Measurements from ENCODE around the gene BACH2.
"Not testable (repeated sequence)": the region's sequence is repeated elsewhere in the genome, so short reads cannot be mapped to it uniquely, and the experiment has no call there.

BACH2 gene

GRCh38 chr6:90301816-90302215, 5.2 kb upstream of the BACH2 start:
- DNase-seq, result no peak

DNA sequence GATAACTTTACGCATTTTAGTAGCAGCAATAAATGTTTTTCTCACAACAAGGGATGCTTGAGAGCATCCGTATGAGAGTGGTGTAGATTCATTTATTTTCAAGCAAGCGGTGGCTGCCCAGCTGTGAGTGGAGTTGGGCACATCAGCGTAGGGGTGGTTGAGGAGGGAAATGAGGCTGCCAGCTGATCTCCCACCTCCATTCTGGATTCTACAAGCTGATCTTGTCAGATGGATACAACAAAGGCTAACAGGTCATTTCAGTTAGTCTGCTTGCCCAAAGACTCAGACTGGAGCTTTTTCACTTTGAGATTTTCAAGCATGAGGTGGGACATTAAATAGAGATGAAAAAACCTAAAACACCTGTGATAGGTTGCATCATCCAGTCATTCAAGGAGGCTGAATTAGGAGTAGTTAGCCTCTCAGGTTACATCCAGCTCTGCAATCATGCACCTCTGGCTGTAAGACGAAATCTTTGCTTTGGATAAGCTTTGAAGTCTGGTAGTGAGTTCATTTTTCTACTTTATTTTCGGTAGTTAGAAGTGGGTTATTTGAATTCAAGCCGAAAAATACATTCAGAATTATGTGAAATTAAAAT, 1.9 kb upstream of the BACH2 start:
- no peak for DNase-seq

GRCh38 chr6:90297867-90298381, 1.3 kb upstream of the BACH2 start:
- no peak for DNase-seq

DNA sequence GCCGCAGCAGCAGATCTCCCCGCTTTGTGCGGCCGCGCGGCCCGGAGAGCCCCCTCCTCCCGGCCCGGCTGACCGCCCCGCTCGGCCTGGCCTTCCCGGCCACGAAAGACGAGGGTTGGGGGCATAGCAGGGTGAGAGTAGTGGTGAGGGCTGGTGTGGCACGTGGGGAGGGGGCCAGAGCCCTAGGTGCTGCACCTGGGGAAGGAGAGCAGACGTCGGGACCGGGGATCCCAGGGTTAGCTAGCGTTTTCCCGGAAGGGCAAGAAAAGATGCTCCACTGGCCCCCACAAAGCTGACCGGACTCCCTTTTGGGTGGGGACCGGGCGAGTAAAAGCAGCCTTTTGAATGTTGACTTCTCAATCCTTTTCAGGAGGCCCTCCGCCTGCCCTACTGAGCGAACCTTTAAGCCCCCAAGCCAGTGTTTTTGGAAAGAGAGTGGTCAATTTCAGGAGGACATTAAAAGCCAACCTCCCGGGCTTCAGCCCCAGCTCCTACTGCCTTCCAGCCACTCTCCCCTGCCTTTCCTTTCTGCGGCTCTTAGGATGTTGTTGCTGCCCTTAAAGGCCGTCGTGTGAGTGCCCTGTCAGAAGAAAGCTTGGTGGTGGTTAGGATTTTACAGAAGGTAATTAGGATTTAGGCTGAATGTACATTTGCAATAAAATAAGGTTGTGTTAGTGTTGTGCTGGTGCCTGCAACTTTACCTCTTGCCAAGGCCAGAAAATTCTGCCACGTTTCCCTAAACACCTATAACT, 648 bp upstream of the BACH2 start:
- no peak for DNase-seq

DNA sequence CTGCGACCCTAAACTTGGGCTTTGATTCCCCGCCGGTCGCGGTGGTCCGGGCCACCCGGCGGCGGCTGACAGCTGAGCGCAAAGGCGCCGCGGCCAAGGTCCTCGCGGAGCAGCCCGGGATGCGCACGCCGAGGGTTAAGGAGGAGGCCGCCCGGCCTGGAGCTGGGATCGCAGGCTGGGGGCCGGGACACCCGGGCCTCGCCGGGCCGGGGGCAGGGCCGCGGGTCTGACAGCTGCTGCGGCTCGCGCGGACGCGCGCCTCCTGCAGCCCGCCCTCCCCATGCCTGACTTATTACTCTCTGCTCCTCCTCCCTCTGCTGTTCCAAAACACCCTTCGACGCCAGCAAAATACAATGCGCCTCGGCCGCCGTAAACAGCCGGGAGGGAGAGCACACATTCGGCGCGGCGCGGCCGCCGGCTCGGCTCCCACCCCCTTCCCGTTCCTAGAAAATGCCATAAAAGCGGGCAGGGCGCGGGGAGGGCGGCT, 746 bp downstream of the BACH2 start:
- peak; percentile 74 for DNase-seq

DNA sequence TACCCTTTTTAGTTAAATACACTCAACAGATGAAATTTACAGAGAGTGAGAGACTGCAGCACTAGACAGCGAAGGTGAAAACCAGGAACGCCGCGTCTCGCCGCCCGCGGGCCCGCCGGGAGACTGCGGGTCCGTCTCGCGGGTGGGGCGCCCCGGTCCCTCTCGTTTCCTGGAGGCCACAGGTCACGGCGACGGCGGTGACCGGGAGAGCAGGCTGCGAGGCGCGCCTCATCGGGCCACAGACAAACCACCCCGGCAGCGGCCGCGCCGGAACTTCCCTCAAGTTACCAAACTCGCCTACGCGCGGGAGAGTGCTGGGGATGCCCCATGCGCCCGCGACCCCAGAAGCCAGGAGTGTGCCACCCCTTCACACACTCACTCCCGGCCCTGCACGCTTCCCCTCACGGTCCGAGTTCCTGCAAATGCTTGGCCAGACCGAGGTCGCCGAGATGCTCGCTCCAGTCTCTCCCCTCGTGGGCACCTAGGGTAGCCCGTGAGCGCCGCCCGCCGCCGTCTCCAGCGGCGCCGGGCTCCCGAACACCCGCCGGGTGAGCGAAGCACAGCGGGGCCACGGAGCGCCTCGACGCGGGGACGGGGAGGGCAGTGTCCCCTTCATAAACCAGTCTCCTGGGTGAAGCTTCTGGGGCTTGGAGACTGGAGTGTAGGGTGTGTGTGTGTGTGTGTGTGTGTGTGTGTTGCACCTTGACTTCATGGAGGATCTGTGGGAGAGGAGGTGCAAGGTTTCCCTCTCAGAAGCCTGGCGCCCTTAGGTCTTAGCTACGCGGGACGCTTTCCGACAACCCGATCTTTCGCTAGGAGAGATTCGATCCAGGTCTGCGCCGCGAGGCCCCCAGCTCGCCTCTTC, 1.4 kb downstream of the BACH2 start:
- DNase-seq, result peak; percentile 61

- peak; percentile 47 for DNase-seq
These were observed 2.0 kb downstream of the BACH2 start for GRCh38 chr6:90294614-90294988.

- DNase-seq, result no peak
These were observed 2.6 kb downstream of the BACH2 start for GRCh38 chr6:90294008-90294511.

DNA sequence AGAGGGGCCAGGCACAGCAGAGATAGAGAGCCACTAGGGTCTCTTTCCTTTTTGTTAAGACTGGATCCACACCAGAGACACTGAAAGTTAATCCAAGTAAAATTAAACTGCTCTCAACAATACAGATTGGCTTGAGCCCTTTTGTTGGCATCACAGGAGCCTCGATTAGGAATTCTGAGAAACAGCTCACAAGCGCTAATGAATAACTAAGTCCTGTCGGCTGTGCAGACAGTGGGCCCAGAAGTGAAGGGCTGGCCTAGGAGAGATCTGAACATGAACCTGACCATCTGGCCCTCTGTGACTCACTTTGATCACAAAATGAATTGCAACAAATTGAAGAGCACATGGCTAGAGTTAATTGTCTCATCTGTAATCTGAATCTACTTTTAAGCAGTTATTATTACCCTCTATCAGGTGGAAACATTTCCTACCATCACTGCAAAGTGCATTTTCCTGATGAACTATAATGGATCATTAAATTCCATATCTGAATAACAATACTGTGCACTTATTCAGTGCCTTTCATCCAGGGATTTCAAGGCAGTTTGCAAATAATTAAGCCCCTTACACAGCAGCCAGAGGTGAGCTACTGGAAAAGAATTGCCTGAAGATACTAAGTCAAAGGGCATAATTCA, 3.2 kb downstream of the BACH2 start:
- no peak for DNase-seq

DNA sequence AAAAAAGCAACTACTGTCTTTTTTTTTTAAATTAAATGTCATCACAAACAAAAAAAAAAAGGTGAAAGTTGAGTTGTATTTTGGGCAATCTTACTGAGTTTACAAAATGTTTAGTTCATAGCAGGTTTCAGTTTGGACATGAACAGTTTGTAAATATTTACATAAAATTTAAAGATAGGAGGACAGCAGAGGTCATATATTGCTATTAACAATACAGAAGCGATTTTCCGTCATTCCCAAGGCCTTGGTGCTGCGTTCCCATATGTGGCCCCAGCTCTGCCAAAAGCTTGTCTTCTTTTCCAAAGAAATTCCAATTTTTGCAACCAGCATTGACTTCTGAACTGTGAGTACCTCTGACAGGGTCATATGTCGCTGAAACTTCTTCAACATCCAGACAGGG, 5.1 kb downstream of the BACH2 start:
- no peak for DNase-seq

- DNase-seq, result no peak
These were observed 5.7 kb downstream of the BACH2 start for GRCh38 chr6:90290811-90291420.

DNA sequence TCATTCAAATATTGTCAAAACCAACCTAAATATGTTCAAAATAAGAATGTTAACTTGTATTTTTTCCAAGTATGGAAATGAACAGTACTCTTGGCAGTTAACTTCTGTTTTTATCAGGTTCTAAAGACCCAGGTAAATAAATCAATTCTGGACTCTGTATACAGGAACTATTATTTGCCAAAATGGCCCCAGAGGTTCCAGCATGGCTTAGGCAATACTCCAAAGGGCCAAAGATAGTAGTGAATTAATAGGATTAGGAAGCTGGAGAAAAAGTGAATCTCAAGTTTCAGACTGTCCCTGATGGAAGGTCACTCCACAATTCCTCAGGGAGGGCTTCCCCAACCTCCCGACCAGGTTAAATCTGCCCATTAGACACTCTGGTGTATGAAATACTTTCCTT, 6.7 kb downstream of the BACH2 start:
- no peak for DNase-seq

- DNase-seq, result no peak
These were observed 8.2 kb downstream of the BACH2 start for GRCh38 chr6:90288404-90288803.

GRCh38 chr6:90286884-90287488, 9.7 kb downstream of the BACH2 start:
- peak; percentile 18 for DNase-seq

DNA sequence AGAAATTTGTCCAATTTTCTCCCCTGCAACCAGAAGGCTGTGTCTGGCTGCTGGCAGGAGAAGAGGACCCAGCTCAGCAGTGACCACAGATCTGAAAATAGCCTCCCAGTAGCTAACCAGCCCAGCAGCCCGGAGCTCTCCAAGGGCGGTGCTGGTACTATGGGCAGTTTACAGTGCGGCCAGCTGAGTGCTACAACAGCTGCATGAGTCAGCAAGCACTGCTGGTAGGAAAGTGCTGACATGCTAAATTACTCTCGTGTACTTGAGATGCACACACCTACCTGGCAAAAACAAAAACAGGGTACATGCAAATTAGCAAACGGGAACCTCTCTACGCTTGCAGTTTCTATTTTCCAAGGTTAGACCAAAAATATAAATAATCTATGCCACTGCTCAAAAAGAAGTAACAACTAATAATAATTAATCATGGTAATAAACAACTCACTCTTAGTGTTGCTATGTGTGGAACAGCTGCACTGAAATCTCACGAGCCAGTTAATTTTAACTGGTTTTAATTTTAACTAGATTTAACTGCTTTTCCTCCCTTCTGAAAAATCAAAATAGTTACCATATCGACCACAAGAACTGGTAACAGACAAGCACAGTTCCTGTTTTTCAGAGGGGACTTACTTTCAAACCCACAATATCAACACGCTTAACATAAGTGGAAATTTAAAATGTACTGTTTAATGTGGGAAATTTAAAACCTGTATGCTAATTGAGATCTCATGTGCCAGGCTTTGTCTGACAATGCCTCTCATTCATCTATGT, 10.8 kb downstream of the BACH2 start:
- DNase-seq, result peak; percentile 70

DNA sequence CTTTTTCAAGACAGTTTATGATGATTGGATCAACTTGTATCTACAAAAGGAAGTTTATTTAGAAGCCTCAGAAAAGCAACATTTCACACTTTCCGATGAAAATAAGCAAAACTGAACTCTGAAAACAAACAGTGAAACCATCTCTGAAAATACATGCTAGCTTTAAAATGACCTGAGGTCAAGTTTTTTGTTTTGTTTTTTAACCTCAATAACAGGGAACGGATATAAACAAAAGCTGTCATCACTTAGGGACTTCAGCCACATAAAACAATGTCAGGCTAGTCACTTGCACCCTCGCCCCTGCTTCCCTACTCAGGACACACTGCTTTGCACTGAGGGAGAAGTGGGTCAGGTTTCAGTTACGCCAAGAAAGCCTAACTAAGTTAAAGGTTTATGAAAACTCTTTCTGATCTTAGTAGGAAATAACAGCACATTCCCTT, 11.6 kb downstream of the BACH2 start:
- DNase-seq, result no peak

GRCh38 chr6:90284236-90285041, 12.2 kb downstream of the BACH2 start:
- peak; percentile 34 for DNase-seq

GRCh38 chr6:90282265-90282664, 14.4 kb downstream of the BACH2 start:
- DNase-seq, result not testable (repeated sequence)

GRCh38 chr6:90278129-90278528, 18.5 kb downstream of the BACH2 start:
- DNase-seq, result no peak
